Measurements from ENCODE around the gene EFNB1. TPM values are rescaled to one million over a fixed set of nuclear protein-coding genes. Genes with fewer than 3 reads are reported as not detected.

The EFNB1 gene
- total and polyA plus RNA-seq, 2 of the 8 experiments (the other 6 are each of a cell fraction or from before 2014, with no cell fraction given), result 2.3 to 5.4 TPM

DNA sequence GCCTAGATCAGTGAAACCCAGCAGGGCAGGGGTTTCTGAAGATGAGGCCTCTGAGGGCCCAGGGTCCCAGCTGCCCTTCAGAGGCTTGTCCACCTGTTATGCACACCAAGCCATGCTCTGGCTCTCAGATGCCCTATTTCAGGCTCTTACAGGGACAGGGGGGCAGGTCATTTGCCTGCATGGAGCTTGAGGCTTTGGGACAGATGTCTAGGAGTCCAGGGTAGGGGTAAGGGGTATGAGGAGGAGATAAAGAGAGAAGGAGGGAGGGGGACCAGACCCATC is 4.7 kb upstream of the EFNB1 start (continued):
- TF ChIP-seq, protein P1, sequence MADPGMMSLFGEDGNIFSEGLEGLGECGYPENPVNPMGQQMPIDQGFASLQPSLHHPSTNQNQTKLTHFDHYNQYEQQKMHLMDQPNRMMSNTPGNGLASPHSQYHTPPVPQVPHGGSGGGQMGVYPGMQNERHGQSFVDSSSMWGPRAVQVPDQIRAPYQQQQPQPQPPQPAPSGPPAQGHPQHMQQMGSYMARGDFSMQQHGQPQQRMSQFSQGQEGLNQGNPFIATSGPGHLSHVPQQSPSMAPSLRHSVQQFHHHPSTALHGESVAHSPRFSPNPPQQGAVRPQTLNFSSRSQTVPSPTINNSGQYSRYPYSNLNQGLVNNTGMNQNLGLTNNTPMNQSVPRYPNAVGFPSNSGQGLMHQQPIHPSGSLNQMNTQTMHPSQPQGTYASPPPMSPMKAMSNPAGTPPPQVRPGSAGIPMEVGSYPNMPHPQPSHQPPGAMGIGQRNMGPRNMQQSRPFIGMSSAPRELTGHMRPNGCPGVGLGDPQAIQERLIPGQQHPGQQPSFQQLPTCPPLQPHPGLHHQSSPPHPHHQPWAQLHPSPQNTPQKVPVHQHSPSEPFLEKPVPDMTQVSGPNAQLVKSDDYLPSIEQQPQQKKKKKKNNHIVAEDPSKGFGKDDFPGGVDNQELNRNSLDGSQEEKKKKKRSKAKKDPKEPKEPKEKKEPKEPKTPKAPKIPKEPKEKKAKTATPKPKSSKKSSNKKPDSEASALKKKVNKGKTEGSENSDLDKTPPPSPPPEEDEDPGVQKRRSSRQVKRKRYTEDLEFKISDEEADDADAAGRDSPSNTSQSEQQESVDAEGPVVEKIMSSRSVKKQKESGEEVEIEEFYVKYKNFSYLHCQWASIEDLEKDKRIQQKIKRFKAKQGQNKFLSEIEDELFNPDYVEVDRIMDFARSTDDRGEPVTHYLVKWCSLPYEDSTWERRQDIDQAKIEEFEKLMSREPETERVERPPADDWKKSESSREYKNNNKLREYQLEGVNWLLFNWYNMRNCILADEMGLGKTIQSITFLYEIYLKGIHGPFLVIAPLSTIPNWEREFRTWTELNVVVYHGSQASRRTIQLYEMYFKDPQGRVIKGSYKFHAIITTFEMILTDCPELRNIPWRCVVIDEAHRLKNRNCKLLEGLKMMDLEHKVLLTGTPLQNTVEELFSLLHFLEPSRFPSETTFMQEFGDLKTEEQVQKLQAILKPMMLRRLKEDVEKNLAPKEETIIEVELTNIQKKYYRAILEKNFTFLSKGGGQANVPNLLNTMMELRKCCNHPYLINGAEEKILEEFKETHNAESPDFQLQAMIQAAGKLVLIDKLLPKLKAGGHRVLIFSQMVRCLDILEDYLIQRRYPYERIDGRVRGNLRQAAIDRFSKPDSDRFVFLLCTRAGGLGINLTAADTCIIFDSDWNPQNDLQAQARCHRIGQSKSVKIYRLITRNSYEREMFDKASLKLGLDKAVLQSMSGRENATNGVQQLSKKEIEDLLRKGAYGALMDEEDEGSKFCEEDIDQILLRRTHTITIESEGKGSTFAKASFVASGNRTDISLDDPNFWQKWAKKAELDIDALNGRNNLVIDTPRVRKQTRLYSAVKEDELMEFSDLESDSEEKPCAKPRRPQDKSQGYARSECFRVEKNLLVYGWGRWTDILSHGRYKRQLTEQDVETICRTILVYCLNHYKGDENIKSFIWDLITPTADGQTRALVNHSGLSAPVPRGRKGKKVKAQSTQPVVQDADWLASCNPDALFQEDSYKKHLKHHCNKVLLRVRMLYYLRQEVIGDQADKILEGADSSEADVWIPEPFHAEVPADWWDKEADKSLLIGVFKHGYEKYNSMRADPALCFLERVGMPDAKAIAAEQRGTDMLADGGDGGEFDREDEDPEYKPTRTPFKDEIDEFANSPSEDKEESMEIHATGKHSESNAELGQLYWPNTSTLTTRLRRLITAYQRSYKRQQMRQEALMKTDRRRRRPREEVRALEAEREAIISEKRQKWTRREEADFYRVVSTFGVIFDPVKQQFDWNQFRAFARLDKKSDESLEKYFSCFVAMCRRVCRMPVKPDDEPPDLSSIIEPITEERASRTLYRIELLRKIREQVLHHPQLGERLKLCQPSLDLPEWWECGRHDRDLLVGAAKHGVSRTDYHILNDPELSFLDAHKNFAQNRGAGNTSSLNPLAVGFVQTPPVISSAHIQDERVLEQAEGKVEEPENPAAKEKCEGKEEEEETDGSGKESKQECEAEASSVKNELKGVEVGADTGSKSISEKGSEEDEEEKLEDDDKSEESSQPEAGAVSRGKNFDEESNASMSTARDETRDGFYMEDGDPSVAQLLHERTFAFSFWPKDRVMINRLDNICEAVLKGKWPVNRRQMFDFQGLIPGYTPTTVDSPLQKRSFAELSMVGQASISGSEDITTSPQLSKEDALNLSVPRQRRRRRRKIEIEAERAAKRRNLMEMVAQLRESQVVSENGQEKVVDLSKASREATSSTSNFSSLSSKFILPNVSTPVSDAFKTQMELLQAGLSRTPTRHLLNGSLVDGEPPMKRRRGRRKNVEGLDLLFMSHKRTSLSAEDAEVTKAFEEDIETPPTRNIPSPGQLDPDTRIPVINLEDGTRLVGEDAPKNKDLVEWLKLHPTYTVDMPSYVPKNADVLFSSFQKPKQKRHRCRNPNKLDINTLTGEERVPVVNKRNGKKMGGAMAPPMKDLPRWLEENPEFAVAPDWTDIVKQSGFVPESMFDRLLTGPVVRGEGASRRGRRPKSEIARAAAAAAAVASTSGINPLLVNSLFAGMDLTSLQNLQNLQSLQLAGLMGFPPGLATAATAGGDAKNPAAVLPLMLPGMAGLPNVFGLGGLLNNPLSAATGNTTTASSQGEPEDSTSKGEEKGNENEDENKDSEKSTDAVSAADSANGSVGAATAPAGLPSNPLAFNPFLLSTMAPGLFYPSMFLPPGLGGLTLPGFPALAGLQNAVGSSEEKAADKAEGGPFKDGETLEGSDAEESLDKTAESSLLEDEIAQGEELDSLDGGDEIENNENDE (IDR thresholded peaks at IDR 0.05; ENCODE audit: insufficient replicate concordance, low read length), result no peak
- TF ChIP-seq BCL11A (IDR thresholded peaks at IDR 0.05; ENCODE audit: low read depth in 2 of 2, low read length in 2 of 2) (no peak), KDM4A (IDR thresholded peaks at IDR 0.05; ENCODE audit: low read depth, low read length, severe bottlenecking) (no peak), KDM5A (IDR thresholded peaks at IDR 0.05; ENCODE audit: low read length) (no peak), ZNF274 (IDR thresholded peaks at IDR 0.05; ENCODE audit: borderline replicate concordance, extremely low read depth, low read length) (no peak), POU5F1 (IDR thresholded peaks at IDR 0.05; ENCODE audit: low read depth, low read length) (no peak)
